BLaER1 treated with 17β-estradiol and CSF1 and Interleukin-3, amounts not matched to agents 10 nM and 100 nM (cell line): ENCODE measurements around the gene GSX1.
A peak's percentile ranks its signal among the peaks of the same experiment; 100 is the strongest.

Experiments
- H3K27ac ChIP-seq, 11 experiments: shearing (Covaris generic); formaldehyde crosslinking; 2 replicates each; pipeline ENCODE4 v1.8.1; 2022
- H3K27me3 ChIP-seq, 11 experiments: shearing (Covaris generic); formaldehyde crosslinking; 2 replicates each; pipeline ENCODE4 v1.8.1; 2022
- H3K36me3 ChIP-seq, 11 experiments: shearing (Covaris generic); formaldehyde crosslinking; 2 replicates each; pipeline ENCODE4 v1.8.1; 2022
- H3K4me1 ChIP-seq, 10 experiments: shearing (Covaris generic); formaldehyde crosslinking; 2 replicates each; pipeline ENCODE4 v1.8.1; 2022
- H3K4me2 ChIP-seq, 11 experiments: shearing (Covaris generic); formaldehyde crosslinking; 2 replicates each; pipeline ENCODE4 v1.8.1; 2022
- H3K4me3 ChIP-seq, 10 experiments: shearing (Covaris generic); formaldehyde crosslinking; 2 replicates each; pipeline ENCODE4 v1.8.1; 2022
- H3K9ac ChIP-seq, 11 experiments: shearing (Covaris generic); formaldehyde crosslinking; 2 replicates each; pipeline ENCODE4 v1.8.1; 2022
- H3K9me3 ChIP-seq, 11 experiments: shearing (Covaris generic); formaldehyde crosslinking; replicated peaks in 1 of 11; 2 replicates each; pipeline ENCODE4 v1.8.1; 2022
- H4K20me1 ChIP-seq, 11 experiments: shearing (Covaris generic); formaldehyde crosslinking; 2 replicates each; pipeline ENCODE4 v1.8.1; 2022
- Cebpa-rat ChIP-seq, 11 experiments: shearing (Covaris generic); IDR thresholded peaks; 2 replicates each; pipeline ENCODE4 v1.8.1; 2022

GSX1 gene

GRCh38 chr13:27791146-27791900 is 960 bp upstream of the GSX1 start:
- H3K27me3 ChIP-seq, result peaks cover 84 to 96% (median 90%) of the 10 kb centered on the region in 11 experiments
- H3K9ac ChIP-seq, result no peak overlapping the region
- H3K4me3 ChIP-seq, result peak overlapping the region; percentile 4 to 48 (median 34); a peak in 13 of 20 replicates
- no peak overlapping the region for H3K27ac ChIP-seq
- H3K4me1 ChIP-seq, result peaks cover 0 to 7% (median 0%) of the 10 kb centered on the region in 10 experiments; a peak in 4 of 20 replicates
- H3K9me3 ChIP-seq, result peaks cover 43 to 77% (median 65%) of the 10 kb centered on the region in 11 experiments
- peaks cover 0 to 4% (median 0%) of the 10 kb centered on the region in 11 experiments; a peak in 3 of 22 replicates for H3K36me3 ChIP-seq
- no peaks in the 10 kb centered on the region; a peak in 2 of 22 replicates for H4K20me1 ChIP-seq
- H3K4me2 ChIP-seq, result peak overlapping the region; percentile 8 to 65 (median 46); a peak in 20 of 22 replicates
- TF ChIP-seq Cebpa-rat (IDR thresholded peaks at IDR 0.05), result no peak

GRCh38 chr13:27791901-27792392 is 336 bp upstream of the GSX1 start:
- Histone ChIP-seq H3K27me3 (peaks cover 91 to 100% (median 96%) of the 10 kb centered on the region in 11 experiments), H3K9ac (no peak overlapping the region), H3K4me2 (no peak overlapping the region), H3K36me3 (peaks cover 0 to 4% (median 0%) of the 10 kb centered on the region in 11 experiments; a peak in 3 of 22 replicates), H3K4me1 (peaks cover 0 to 7% (median 0%) of the 10 kb centered on the region in 10 experiments; a peak in 4 of 20 replicates), H4K20me1 (no peaks in the 10 kb centered on the region; a peak in 2 of 22 replicates), H3K4me3 (peak overlapping the region in 5 of 10 experiments; percentile 19 to 48 (median 32); a peak in 5 of 20 replicates), H3K9me3 (peaks cover 43 to 82% (median 66%) of the 10 kb centered on the region in 11 experiments), H3K27ac (no peak overlapping the region)
- no peak for TF ChIP-seq Cebpa-rat (IDR thresholded peaks at IDR 0.05)

- TF ChIP-seq Cebpa-rat (IDR thresholded peaks at IDR 0.05), result no peak
- peaks cover 43 to 87% (median 70%) of the 10 kb centered on the region in 11 experiments for H3K9me3 ChIP-seq
- peaks cover 0 to 7% (median 0%) of the 10 kb centered on the region in 10 experiments; a peak in 4 of 20 replicates for H3K4me1 ChIP-seq
- no peak overlapping the region for H3K27ac ChIP-seq
- H3K4me3 ChIP-seq, result peak overlapping the region in 1 of 10 experiments; percentile 48; a peak in 2 of 20 replicates
- peaks cover 0 to 4% (median 0%) of the 10 kb centered on the region in 11 experiments; a peak in 3 of 22 replicates for H3K36me3 ChIP-seq
- no peak overlapping the region for H3K9ac ChIP-seq
- H3K4me2 ChIP-seq, result no peak overlapping the region
- no peaks in the 10 kb centered on the region; a peak in 3 of 22 replicates for H4K20me1 ChIP-seq
- H3K27me3 ChIP-seq, result peaks cover 99 to 100% (median 100%) of the 10 kb centered on the region in 11 experiments
These were observed 1.5 kb downstream of the GSX1 start for GRCh38 chr13:27793507-27794367.

GRCh38 chr13:27794368-27794691 is 2.0 kb downstream of the GSX1 start:
- H3K9ac ChIP-seq, result no peak overlapping the region
- no peak for TF ChIP-seq Cebpa-rat (IDR thresholded peaks at IDR 0.05)
- no peak overlapping the region for H3K27ac ChIP-seq
- H3K36me3 ChIP-seq, result peaks cover 0 to 4% (median 0%) of the 10 kb centered on the region in 11 experiments; a peak in 3 of 22 replicates
- H3K27me3 ChIP-seq, result peaks cover 93 to 99% (median 99%) of the 10 kb centered on the region in 11 experiments
- H3K9me3 ChIP-seq, result peaks cover 43 to 81% (median 70%) of the 10 kb centered on the region in 11 experiments
- H4K20me1 ChIP-seq, result no peaks in the 10 kb centered on the region; a peak in 3 of 22 replicates
- no peak overlapping the region for H3K4me2 ChIP-seq
- peak overlapping the region in 1 of 10 experiments; percentile 11; a peak in 1 of 20 replicates for H3K4me3 ChIP-seq
- H3K4me1 ChIP-seq, result peaks cover 0 to 7% (median 0%) of the 10 kb centered on the region in 10 experiments; a peak in 4 of 20 replicates

- peaks cover 43 to 73% (median 62%) of the 10 kb centered on the region in 11 experiments for H3K9me3 ChIP-seq
- H3K27ac ChIP-seq, result no peak overlapping the region
- peaks cover 0 to 4% (median 0%) of the 10 kb centered on the region in 11 experiments; a peak in 3 of 22 replicates for H3K36me3 ChIP-seq
- no peak overlapping the region for H3K4me3 ChIP-seq
- no peaks in the 10 kb centered on the region; a peak in 2 of 22 replicates for H4K20me1 ChIP-seq
- H3K27me3 ChIP-seq, result peaks cover 85 to 99% (median 97%) of the 10 kb centered on the region in 11 experiments
- H3K9ac ChIP-seq, result no peak overlapping the region
- no peak for TF ChIP-seq Cebpa-rat (IDR thresholded peaks at IDR 0.05)
- no peak overlapping the region for H3K4me2 ChIP-seq
- H3K4me1 ChIP-seq, result peaks cover 0 to 7% (median 0%) of the 10 kb centered on the region in 10 experiments; a peak in 4 of 20 replicates
These were observed 2.8 kb downstream of the GSX1 start for GRCh38 chr13:27794921-27795717.

- Histone ChIP-seq H3K9me3 (peaks cover 43 to 71% (median 62%) of the 10 kb centered on the region in 11 experiments), H3K27me3 (peaks cover 80 to 93% (median 91%) of the 10 kb centered on the region in 11 experiments), H3K27ac (no peak overlapping the region), H3K4me3 (no peak overlapping the region), H3K4me1 (peaks cover 0 to 7% (median 0%) of the 10 kb centered on the region in 10 experiments; a peak in 4 of 20 replicates), H3K9ac (no peak overlapping the region), H3K4me2 (no peak overlapping the region), H4K20me1 (no peaks in the 10 kb centered on the region; a peak in 2 of 22 replicates), H3K36me3 (peaks cover 0 to 4% (median 0%) of the 10 kb centered on the region in 11 experiments; a peak in 3 of 22 replicates)
- no peak for TF ChIP-seq Cebpa-rat (IDR thresholded peaks at IDR 0.05)
These were observed 3.4 kb downstream of the GSX1 start for GRCh38 chr13:27795718-27796019.

GRCh38 chr13:27796544-27797227 is 4.4 kb downstream of the GSX1 start:
- Histone ChIP-seq H3K9me3 (peaks cover 38 to 61% (median 53%) of the 10 kb centered on the region in 11 experiments), H3K4me1 (no peaks in the 10 kb centered on the region), H3K36me3 (peaks cover 0 to 4% (median 0%) of the 10 kb centered on the region in 11 experiments; a peak in 3 of 22 replicates), H3K27me3 (peaks cover 70 to 83% (median 81%) of the 10 kb centered on the region in 11 experiments), H3K4me3 (no peak overlapping the region), H3K27ac (no peak overlapping the region), H4K20me1 (no peaks in the 10 kb centered on the region; a peak in 2 of 22 replicates), H3K4me2 (no peak overlapping the region), H3K9ac (no peak overlapping the region)
- no peak for TF ChIP-seq Cebpa-rat (IDR thresholded peaks at IDR 0.05)
